Liver (tissue), 9 donors: Measurements from ENCODE around the gene DIDO1. TPM values are rescaled to one million over a fixed set of nuclear protein-coding genes. Genes with fewer than 3 reads are reported as not detected.

Experiments used
- DNase-seq: peaks from one replicate; pipeline ENCODE4 v3.0.0-alpha.2; 2017; ENCODE audit warnings: low spot score
- H3K27ac ChIP-seq, 2 donors: one replicate each; pipeline ENCODE4 v1.7.0; 2013; ENCODE audit warnings: inconsistent platforms in 2 of 2, low read length in 2 of 2, control low read depth in 1 of 2, low read depth in 1 of 2, mild to moderate bottlenecking in 1 of 2
- H3K27me3 ChIP-seq, 4 donors: one replicate each; pipeline versions ENCODE4 v1.6.1 to v1.7.0; 2013; ENCODE audit warnings: low read length in 3 of 4, inconsistent platforms in 1 of 4, mild to moderate bottlenecking in 1 of 4, moderate library complexity in 1 of 4; ENCODE audit not compliant: control insufficient read depth in 4 of 4, insufficient read depth in 4 of 4
- H3K36me3 ChIP-seq, 4 donors: one replicate each; pipeline versions ENCODE4 v1.6.1 to v1.7.0; 2013; ENCODE audit warnings: low read length in 3 of 4, mild to moderate bottlenecking in 3 of 4, low read depth in 1 of 4, moderate library complexity in 1 of 4; ENCODE audit not compliant: control insufficient read depth in 4 of 4, insufficient read depth in 3 of 4
- H3K4me1 ChIP-seq, 4 donors: one replicate each; pipeline versions ENCODE4 v1.6.1 to v1.7.0; 2013; ENCODE audit warnings: low read length in 3 of 4, mild to moderate bottlenecking in 3 of 4, moderate library complexity in 1 of 4; ENCODE audit not compliant: control insufficient read depth in 4 of 4, insufficient read depth in 4 of 4
- H3K4me3 ChIP-seq, 3 donors: one replicate each; pipeline versions ENCODE4 v1.6.1 to v1.7.0; 2013; ENCODE audit warnings: low read length in 3 of 3, control low read depth in 1 of 3, low read depth in 1 of 3, mild to moderate bottlenecking in 1 of 3
- H3K9ac ChIP-seq, 2 donors: one replicate each; pipeline ENCODE4 v1.7.0; 2013; ENCODE audit warnings: low read length in 2 of 2, mild to moderate bottlenecking in 2 of 2, moderate library complexity in 2 of 2, control low read depth in 1 of 2, low read depth in 1 of 2
- H3K9me3 ChIP-seq, 4 donors: one replicate each; pipeline versions ENCODE4 v1.6.1 to v1.7.0; 2013; ENCODE audit warnings: low read length in 3 of 4; ENCODE audit not compliant: control insufficient read depth in 4 of 4
- EGR1 ChIP-seq, 2 donors: IDR thresholded peaks; 2 replicates each; pipeline ENCODE4 v1.6.1; 2016 to 2018; ENCODE audit warnings: antibody characterized with exemption in 2 of 2, low read depth in 2 of 2
- FOXA1 ChIP-seq: IDR thresholded peaks from 2 replicates; pipeline ENCODE4 v1.6.1; 2016; ENCODE audit warnings: antibody characterized with exemption
- FOXA2 ChIP-seq: IDR thresholded peaks from 2 replicates; pipeline ENCODE4 v1.6.1; 2016; ENCODE audit warnings: antibody characterized with exemption
- GABPA ChIP-seq, 2 donors: IDR thresholded peaks in 1 of 2; conservative IDR thresholded peaks in 1 of 2; 2 replicates each; pipeline ENCODE4 v1.6.1; 2016; ENCODE audit warnings: antibody characterized with exemption in 2 of 2, mild to moderate bottlenecking in 1 of 2, moderate library complexity in 1 of 2
- HNF4A ChIP-seq, 2 donors: conservative IDR thresholded peaks; 2 replicates each; pipeline ENCODE4 v1.6.1; 2016; ENCODE audit warnings: antibody characterized with exemption in 2 of 2, mild to moderate bottlenecking in 2 of 2
- HNF4G ChIP-seq: IDR thresholded peaks from 2 replicates; pipeline ENCODE4 v1.6.1; 2016; ENCODE audit warnings: antibody characterized with exemption
- JUND ChIP-seq, 2 donors: IDR thresholded peaks; 2 replicates each; pipeline ENCODE4 v1.6.1; 2016; ENCODE audit warnings: antibody characterized with exemption in 2 of 2
- NR2F2 ChIP-seq: IDR thresholded peaks from 2 replicates; pipeline ENCODE4 v1.6.1; 2016; ENCODE audit warnings: antibody characterized with exemption
- RAD21 ChIP-seq, 2 donors: IDR thresholded peaks; 2 replicates each; pipeline ENCODE4 v1.6.1; 2016; ENCODE audit warnings: antibody characterized with exemption in 2 of 2, mild to moderate bottlenecking in 2 of 2
- RXRA ChIP-seq, 2 donors: IDR thresholded peaks; 2 replicates each; pipeline ENCODE4 v1.6.1; 2017 to 2018; ENCODE audit warnings: antibody characterized with exemption in 2 of 2, mild to moderate bottlenecking in 1 of 2
- SP1 ChIP-seq: IDR thresholded peaks from 2 replicates; pipeline ENCODE4 v1.6.1; 2018; ENCODE audit warnings: antibody characterized with exemption, mild to moderate bottlenecking
- TAF1 ChIP-seq: conservative IDR thresholded peaks from 2 replicates; pipeline ENCODE4 v1.6.1; 2016; ENCODE audit warnings: antibody characterized with exemption, mild to moderate bottlenecking
- YY1 ChIP-seq: IDR thresholded peaks from 2 replicates; pipeline ENCODE4 v1.6.1; 2016; ENCODE audit warnings: antibody characterized with exemption, mild to moderate bottlenecking
- WGBS: extraction: QIAGEN DNeasy Blood & Tissue Kit; methylation state at CpG from one replicate; pipeline ENCODE4 v1.1.7; 2013; 5-methylcytosine and 5-hydroxymethylcytosine counted together
- polyA plus RNA-seq, 2 donors: library from polyadenylated mRNA; stranded (reverse) in 1 of 2; unstranded in 1 of 2; fragments of 200-250 nt in 1 of 2; fragments of >200 nt in 1 of 2; fragmentation: Nextera tagmentation in 1 of 2; extraction: Ambion mirVana in 1 of 2; gene quantifications; one replicate each; pipeline versions ENCODE4 v1.2.1 to v1.2.3, GENCODE V29; 2013 to 2015
- total RNA-seq, 2 donors: library from RNA; depleted of rRNA; stranded (reverse); fragments of >200 nt; gene quantifications; one replicate each; pipeline ENCODE4 v1.2.3, GENCODE V29; 2014
- TF ChIP-seq, protein P1 (sequence below): IDR thresholded peaks from 2 replicates; pipeline ENCODE4 v1.6.1; 2016; ENCODE audit warnings: antibody characterized with exemption, mild to moderate bottlenecking
- TF ChIP-seq, protein P2 (sequence below): fragments of 150-350 bp; IDR thresholded peaks from 2 replicates; pipeline ENCODE4 v1.5.1; 2017; ENCODE audit warnings: improper control_type of control experiment, low read depth, low read length; ENCODE audit not compliant: missing input control
- TF ChIP-seq, protein P3 (sequence below): IDR thresholded peaks from 2 replicates; pipeline ENCODE4 v1.6.1; 2016; ENCODE audit warnings: antibody characterized with exemption
- TF ChIP-seq, protein P4 (sequence below): IDR thresholded peaks from 2 replicates; pipeline ENCODE4 v1.6.1; 2016; ENCODE audit warnings: antibody characterized with exemption
- TF ChIP-seq, protein P5 (sequence below): IDR thresholded peaks from 2 replicates; pipeline ENCODE4 v1.6.1; 2016; ENCODE audit warnings: antibody characterized with exemption
- donor health status: healthy.
- donor health status: healthy.
- donor health status: healthy.
- donor health status: healthy.
- donor health status: healthy.

The DIDO1 gene
- total and polyA plus RNA-seq, 4 donors: 10.1 to 43.1 (median 17.4) TPM

DNA sequence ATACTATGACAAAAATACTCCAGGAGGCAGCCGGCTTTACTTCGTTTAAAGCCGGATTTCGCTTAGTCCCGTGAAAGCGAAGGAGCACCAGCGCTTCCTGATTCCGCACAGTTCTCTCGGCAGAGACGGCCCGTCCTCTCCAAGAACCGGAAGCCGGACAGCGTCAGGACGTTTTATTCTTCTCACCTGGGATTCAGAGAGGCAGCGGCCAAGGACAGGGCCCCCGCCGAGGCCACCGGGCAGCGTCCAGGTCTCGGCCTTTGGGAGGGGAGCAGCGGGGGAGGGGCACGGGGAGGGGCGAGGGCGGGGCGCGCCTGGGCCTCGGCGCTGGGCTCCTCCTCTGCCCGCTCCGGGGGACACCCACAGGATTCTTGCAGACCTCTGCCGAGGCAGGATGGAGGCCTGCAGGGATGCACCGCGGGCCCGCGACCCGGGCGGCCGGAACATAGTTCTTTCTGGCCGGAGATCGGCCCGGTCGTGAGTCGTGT is 2.8 kb upstream of the DIDO1 start:
- peak; percentile 31 for TF ChIP-seq YY1
- TF ChIP-seq, protein P1, sequence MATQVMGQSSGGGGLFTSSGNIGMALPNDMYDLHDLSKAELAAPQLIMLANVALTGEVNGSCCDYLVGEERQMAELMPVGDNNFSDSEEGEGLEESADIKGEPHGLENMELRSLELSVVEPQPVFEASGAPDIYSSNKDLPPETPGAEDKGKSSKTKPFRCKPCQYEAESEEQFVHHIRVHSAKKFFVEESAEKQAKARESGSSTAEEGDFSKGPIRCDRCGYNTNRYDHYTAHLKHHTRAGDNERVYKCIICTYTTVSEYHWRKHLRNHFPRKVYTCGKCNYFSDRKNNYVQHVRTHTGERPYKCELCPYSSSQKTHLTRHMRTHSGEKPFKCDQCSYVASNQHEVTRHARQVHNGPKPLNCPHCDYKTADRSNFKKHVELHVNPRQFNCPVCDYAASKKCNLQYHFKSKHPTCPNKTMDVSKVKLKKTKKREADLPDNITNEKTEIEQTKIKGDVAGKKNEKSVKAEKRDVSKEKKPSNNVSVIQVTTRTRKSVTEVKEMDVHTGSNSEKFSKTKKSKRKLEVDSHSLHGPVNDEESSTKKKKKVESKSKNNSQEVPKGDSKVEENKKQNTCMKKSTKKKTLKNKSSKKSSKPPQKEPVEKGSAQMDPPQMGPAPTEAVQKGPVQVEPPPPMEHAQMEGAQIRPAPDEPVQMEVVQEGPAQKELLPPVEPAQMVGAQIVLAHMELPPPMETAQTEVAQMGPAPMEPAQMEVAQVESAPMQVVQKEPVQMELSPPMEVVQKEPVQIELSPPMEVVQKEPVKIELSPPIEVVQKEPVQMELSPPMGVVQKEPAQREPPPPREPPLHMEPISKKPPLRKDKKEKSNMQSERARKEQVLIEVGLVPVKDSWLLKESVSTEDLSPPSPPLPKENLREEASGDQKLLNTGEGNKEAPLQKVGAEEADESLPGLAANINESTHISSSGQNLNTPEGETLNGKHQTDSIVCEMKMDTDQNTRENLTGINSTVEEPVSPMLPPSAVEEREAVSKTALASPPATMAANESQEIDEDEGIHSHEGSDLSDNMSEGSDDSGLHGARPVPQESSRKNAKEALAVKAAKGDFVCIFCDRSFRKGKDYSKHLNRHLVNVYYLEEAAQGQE: peak; percentile 60
- TF ChIP-seq EGR1 (IDR thresholded peaks at IDR 0.05; ENCODE audit: low read depth in 2 of 2): no peak
- TF ChIP-seq, protein P2, sequence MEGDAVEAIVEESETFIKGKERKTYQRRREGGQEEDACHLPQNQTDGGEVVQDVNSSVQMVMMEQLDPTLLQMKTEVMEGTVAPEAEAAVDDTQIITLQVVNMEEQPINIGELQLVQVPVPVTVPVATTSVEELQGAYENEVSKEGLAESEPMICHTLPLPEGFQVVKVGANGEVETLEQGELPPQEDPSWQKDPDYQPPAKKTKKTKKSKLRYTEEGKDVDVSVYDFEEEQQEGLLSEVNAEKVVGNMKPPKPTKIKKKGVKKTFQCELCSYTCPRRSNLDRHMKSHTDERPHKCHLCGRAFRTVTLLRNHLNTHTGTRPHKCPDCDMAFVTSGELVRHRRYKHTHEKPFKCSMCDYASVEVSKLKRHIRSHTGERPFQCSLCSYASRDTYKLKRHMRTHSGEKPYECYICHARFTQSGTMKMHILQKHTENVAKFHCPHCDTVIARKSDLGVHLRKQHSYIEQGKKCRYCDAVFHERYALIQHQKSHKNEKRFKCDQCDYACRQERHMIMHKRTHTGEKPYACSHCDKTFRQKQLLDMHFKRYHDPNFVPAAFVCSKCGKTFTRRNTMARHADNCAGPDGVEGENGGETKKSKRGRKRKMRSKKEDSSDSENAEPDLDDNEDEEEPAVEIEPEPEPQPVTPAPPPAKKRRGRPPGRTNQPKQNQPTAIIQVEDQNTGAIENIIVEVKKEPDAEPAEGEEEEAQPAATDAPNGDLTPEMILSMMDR: no peak
- TF ChIP-seq JUND (IDR thresholded peaks at IDR 0.05): no peak
- TF ChIP-seq FOXA2: no peak
- peak in 1 of 2 donors; percentile 68 for TF ChIP-seq GABPA (IDR thresholded peaks at IDR 0.05 in 1 of 2, conservative IDR thresholded peaks at IDR 0.05 in 1 of 2)
- peak; percentile 38 to 47 for TF ChIP-seq RXRA (IDR thresholded peaks at IDR 0.05)
- TF ChIP-seq RAD21 (IDR thresholded peaks at IDR 0.05): peak in 1 of 2 donors; percentile 35
- TF ChIP-seq TAF1: peak; percentile 67
- TF ChIP-seq SP1: peak; percentile 34
- TF ChIP-seq, protein P3, sequence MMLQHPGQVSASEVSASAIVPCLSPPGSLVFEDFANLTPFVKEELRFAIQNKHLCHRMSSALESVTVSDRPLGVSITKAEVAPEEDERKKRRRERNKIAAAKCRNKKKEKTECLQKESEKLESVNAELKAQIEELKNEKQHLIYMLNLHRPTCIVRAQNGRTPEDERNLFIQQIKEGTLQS: no peak
- TF ChIP-seq, protein P4, sequence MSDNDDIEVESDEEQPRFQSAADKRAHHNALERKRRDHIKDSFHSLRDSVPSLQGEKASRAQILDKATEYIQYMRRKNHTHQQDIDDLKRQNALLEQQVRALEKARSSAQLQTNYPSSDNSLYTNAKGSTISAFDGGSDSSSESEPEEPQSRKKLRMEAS: no peak
- TF ChIP-seq HNF4G: no peak
- TF ChIP-seq HNF4A (conservative IDR thresholded peaks at IDR 0.05): peak; percentile 33 to 50
- TF ChIP-seq, protein P5, sequence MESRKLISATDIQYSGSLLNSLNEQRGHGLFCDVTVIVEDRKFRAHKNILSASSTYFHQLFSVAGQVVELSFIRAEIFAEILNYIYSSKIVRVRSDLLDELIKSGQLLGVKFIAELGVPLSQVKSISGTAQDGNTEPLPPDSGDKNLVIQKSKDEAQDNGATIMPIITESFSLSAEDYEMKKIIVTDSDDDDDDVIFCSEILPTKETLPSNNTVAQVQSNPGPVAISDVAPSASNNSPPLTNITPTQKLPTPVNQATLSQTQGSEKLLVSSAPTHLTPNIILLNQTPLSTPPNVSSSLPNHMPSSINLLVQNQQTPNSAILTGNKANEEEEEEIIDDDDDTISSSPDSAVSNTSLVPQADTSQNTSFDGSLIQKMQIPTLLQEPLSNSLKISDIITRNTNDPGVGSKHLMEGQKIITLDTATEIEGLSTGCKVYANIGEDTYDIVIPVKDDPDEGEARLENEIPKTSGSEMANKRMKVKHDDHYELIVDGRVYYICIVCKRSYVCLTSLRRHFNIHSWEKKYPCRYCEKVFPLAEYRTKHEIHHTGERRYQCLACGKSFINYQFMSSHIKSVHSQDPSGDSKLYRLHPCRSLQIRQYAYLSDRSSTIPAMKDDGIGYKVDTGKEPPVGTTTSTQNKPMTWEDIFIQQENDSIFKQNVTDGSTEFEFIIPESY: no peak
- TF ChIP-seq NR2F2: no peak
- no peak for TF ChIP-seq FOXA1
- DNase-seq: peak; percentile 89
- under 1% methylated on average over 44 of the region's 44 CpGs for WGBS
- peak overlapping the region; percentile 56 to 78 (median 69) for H3K4me3 ChIP-seq
- no peaks in the 10 kb centered on the region for H3K27me3 ChIP-seq
- no peaks in the 10 kb centered on the region for H3K36me3 ChIP-seq
- H3K9me3 ChIP-seq: no peaks in the 10 kb centered on the region
- H3K9ac ChIP-seq: peak overlapping the region; percentile 1 to 97
- peak overlapping the region; percentile 82 to 83 for H3K27ac ChIP-seq
- peaks cover 18 to 57% (median 47%) of the 10 kb centered on the region in 4 donors for H3K4me1 ChIP-seq
